B cell (primary cell): Measurements from ENCODE around the gene MIPEP. TPM values are rescaled to one million over a fixed set of nuclear protein-coding genes. Genes with fewer than 3 reads are reported as not detected.

Experiments
- ATAC-seq: fragments of 200-7000 bp; cut with Tn5 transposase; one replicate; pipeline ENCODE4 v1.10.0; 2021; ENCODE audit warnings: low read depth, mild to moderate bottlenecking, moderate number of reproducible peaks, moderate library complexity
- CTCF ChIA-PET: fragments of 350-600 bp; sonication (Branson Sonifier 250); formaldehyde crosslinking; loops from one replicate; lab custom pipeline; 2021; ENCODE audit warnings: antibody characterized with exemption, inconsistent platforms; lab: Charles Lee
- POLR2A ChIA-PET: fragments of 350-600 bp; sonication (Branson Sonifier 250); formaldehyde crosslinking; loops from one replicate; lab custom pipeline; 2021; ENCODE audit warnings: antibody characterized with exemption; lab: Charles Lee
- DNase-seq: peaks from one replicate; pipeline ENCODE4 v3.0.0; 2013
- H2AFZ ChIP-seq: 2 replicates; pipeline ENCODE4 v1.6.1; 2012; ENCODE audit warnings: mild to moderate bottlenecking, low read depth, low read length; ENCODE audit not compliant: insufficient read depth, poor library complexity, severe bottlenecking
- H3K27ac ChIP-seq, 2 donors: 1 replicate in 1 of 2; 2 replicates in 1 of 2; pipeline ENCODE4 v1.5.1; 2012 to 2013; ENCODE audit warnings: low read length in 2 of 2, mild to moderate bottlenecking in 2 of 2, moderate library complexity in 1 of 2
- H3K27me3 ChIP-seq, 4 experiments: fragments of 200-600 bp in 1 of 4; sonication (generic) in 1 of 4; replicated peaks in 1 of 4; 1 replicate in 2 of 4; 2 replicates in 2 of 4; pipeline versions ENCODE4 v1.6.1 to v1.7.0; 2013 to 2016; ENCODE audit warnings: low read length in 3 of 4, mild to moderate bottlenecking in 2 of 4, mixed read lengths in 1 of 4, moderate library complexity in 1 of 4; ENCODE audit not compliant: insufficient read depth in 4 of 4, control insufficient read depth in 3 of 4; ENCODE audit errors: control extremely low read depth in 1 of 4
- H3K36me3 ChIP-seq, 2 experiments: replicated peaks in 1 of 2; 1 replicate in 1 of 2; 2 replicates in 1 of 2; pipeline versions ENCODE4 v1.6.1 to v1.7.1; 2013; ENCODE audit warnings: low read length in 1 of 2; ENCODE audit not compliant: insufficient read depth in 2 of 2, control insufficient read depth in 1 of 2; ENCODE audit errors: control extremely low read depth in 1 of 2, extremely low read depth in 1 of 2
- H3K4me1 ChIP-seq, 2 donors: fragments of 200-600 bp in 1 of 2; sonication (generic) in 1 of 2; 1 replicate in 1 of 2; 2 replicates in 1 of 2; pipeline versions ENCODE4 v1.5.1 to v1.6.1; 2013 to 2017; ENCODE audit warnings: low read length in 2 of 2; ENCODE audit not compliant: control insufficient read depth in 2 of 2, insufficient read depth in 2 of 2
- H3K4me2 ChIP-seq: replicated peaks from 2 replicates; pipeline ENCODE3; 2012; ENCODE audit warnings: mild to moderate bottlenecking, low read depth, low read length; ENCODE audit not compliant: poor library complexity, severe bottlenecking
- H3K4me3 ChIP-seq, 5 experiments: fragments of 200-600 bp in 1 of 5; sonication (generic) in 1 of 5; 1 replicate in 3 of 5; 2 replicates in 2 of 5; pipeline versions ENCODE4 v1.5.1 to v1.7.0; 2011 to 2016; ENCODE audit warnings: low read length in 4 of 5, mild to moderate bottlenecking in 4 of 5, low read depth in 2 of 5, control low read depth in 1 of 5, moderate library complexity in 1 of 5; ENCODE audit not compliant: insufficient read depth in 1 of 5; ENCODE audit errors: control extremely low read depth in 1 of 5, extremely low read depth in 1 of 5
- H3K79me2 ChIP-seq: fragments of 200-600 bp; sonication (generic); one replicate; pipeline ENCODE4 v1.6.0; 2016; ENCODE audit warnings: low read length; ENCODE audit not compliant: control insufficient read depth, insufficient read depth
- H3K9ac ChIP-seq: fragments of 200-600 bp; sonication (generic); 2 replicates; pipeline ENCODE4 v1.6.1; 2017; ENCODE audit warnings: mild to moderate bottlenecking, low read length, moderate library complexity
- H3K9me3 ChIP-seq, 3 donors: one replicate each; pipeline versions ENCODE4 v1.6.1 to v1.7.1; 2013; ENCODE audit warnings: low read length in 2 of 3; ENCODE audit not compliant: control insufficient read depth in 2 of 3, insufficient read depth in 1 of 3; ENCODE audit errors: control extremely low read depth in 1 of 3
- H4K20me1 ChIP-seq: 2 replicates; pipeline ENCODE4 v1.6.0; 2012; ENCODE audit warnings: mild to moderate bottlenecking, low read length; ENCODE audit not compliant: insufficient read depth, control insufficient read depth, poor library complexity, severe bottlenecking
- H3K27ac Mint-ChIP-seq: one replicate; pipeline ENCODE4 v1.8.0; 2021; ENCODE audit warnings: mixed read lengths
- H3K27me3 Mint-ChIP-seq: one replicate; pipeline ENCODE4 v1.8.0; 2021; ENCODE audit warnings: mixed read lengths
- H3K4me1 Mint-ChIP-seq: one replicate; pipeline ENCODE4 v1.8.0; 2021; ENCODE audit warnings: mixed read lengths
- H3K4me3 Mint-ChIP-seq: one replicate; pipeline ENCODE4 v1.8.0; 2021; ENCODE audit warnings: mixed read lengths
- H3K9me3 Mint-ChIP-seq: one replicate; pipeline ENCODE4 v1.8.0; 2022; ENCODE audit warnings: mixed read lengths; ENCODE audit not compliant: insufficient read depth
- CTCF ChIP-seq: fragments of 200-600 bp; IDR thresholded peaks from one replicate; pipeline ENCODE4 v1.8.0; 2022; ENCODE audit warnings: antibody characterized with exemption, mild to moderate bottlenecking
- EZH2 ChIP-seq: IDR thresholded peaks from 2 replicates; pipeline ENCODE4 v1.6.1; 2012; ENCODE audit warnings: borderline replicate concordance, low read depth, mild to moderate bottlenecking, moderate library complexity, low read length; ENCODE audit not compliant: insufficient read depth, poor library complexity, severe bottlenecking
- WGBS: methylation state at CpG from one replicate; pipeline ENCODE4 v1.1.5; 2013; ENCODE audit warnings: missing lambda C conversion rate; ENCODE audit not compliant: insufficient coverage; 5-methylcytosine and 5-hydroxymethylcytosine counted together
- intact Hi-C: fragments of 100-400 bp; cut with micrococcal nuclease; formaldehyde crosslinking; loops from one replicate; pipeline ENCODE4 v1.10.0; 2022
- polyA plus RNA-seq: library from polyadenylated mRNA; depleted of rRNA; stranded (reverse); fragments of >200 nt; gene quantifications from 2 replicates; pipeline ENCODE4 v1.2.3, GENCODE V29; 2012
- total RNA-seq, 2 donors: library from RNA; stranded (reverse); fragments of 120-200 nt in 1 of 2; gene quantifications; 1 replicate in 1 of 2; 2 replicates in 1 of 2; pipeline versions ENCODE4 v1.2.3 to v1.2.4, GENCODE V29; 2013 to 2022

MIPEP gene
- total and polyA plus RNA-seq, 2 donors (not counting 1 experiment from before 2014, with no cell fraction given) = 6.2 to 16.9 TPM

- Mint-ChIP-seq H3K9me3 (no peaks in the 10 kb centered on the region), H3K27ac (no peak overlapping the region), H3K4me3 (no peak overlapping the region), H3K27me3 (peaks cover 10% of the 10 kb centered on the region), H3K4me1 (peaks cover 15% of the 10 kb centered on the region)
- Histone ChIP-seq H3K4me2 (no peak overlapping the region), H3K4me1 (peaks cover 9 to 11% of the 10 kb centered on the region in 2 donors), H3K4me3 (no peak overlapping the region), H2AFZ (no peak overlapping the region), H3K9me3 (peaks cover 0 to 3% (median 0%) of the 10 kb centered on the region in 3 donors), H3K9ac (no peak overlapping the region), H3K79me2 (no peaks in the 10 kb centered on the region), H3K36me3 (no peaks in the 10 kb centered on the region), H3K27me3 (peaks cover 0 to 26% (median 3%) of the 10 kb centered on the region in 4 experiments), H4K20me1 (peaks cover 15% of the 10 kb centered on the region), H3K27ac (no peak overlapping the region)
- ATAC-seq = no peak
- intact Hi-C loops = no loop called here
- TF ChIP-seq EZH2 (no peak), CTCF (no peak)
- DNase-seq = no peak
- WGBS = 100% methylated on average over 1 of the region's 1 CpG
- ChIA-PET CTCF (no interaction called here), POLR2A (no interaction called here)
These were observed 122.3 kb downstream of the MIPEP start for GRCh38 chr13:23766939-23767338.

- no peak overlapping the region for H3K4me3 Mint-ChIP-seq
- H4K20me1 ChIP-seq = peaks cover 15% of the 10 kb centered on the region
- H3K9me3 Mint-ChIP-seq = no peaks in the 10 kb centered on the region
- ChIA-PET CTCF (no interaction called here), POLR2A (no interaction called here)
- no peak overlapping the region for H3K4me3 ChIP-seq
- ATAC-seq = no peak
- intact Hi-C loops = no loop called here
- H3K4me1 ChIP-seq = peaks cover 9 to 11% of the 10 kb centered on the region in 2 donors
- peaks cover 0 to 20% (median 3%) of the 10 kb centered on the region in 4 experiments for H3K27me3 ChIP-seq
- TF ChIP-seq CTCF (no peak), EZH2 (no peak)
- 63% methylated on average over 2 of the region's 2 CpGs for WGBS
- no peak overlapping the region for H3K4me2 ChIP-seq
- no peaks in the 10 kb centered on the region for H3K36me3 ChIP-seq
- no peak for DNase-seq
- H2AFZ ChIP-seq = no peak overlapping the region
- H3K27ac Mint-ChIP-seq = no peak overlapping the region
- peaks cover 10% of the 10 kb centered on the region for H3K27me3 Mint-ChIP-seq
- H3K27ac ChIP-seq = no peak overlapping the region
- no peak overlapping the region for H3K9ac ChIP-seq
- peaks cover 0 to 3% (median 0%) of the 10 kb centered on the region in 3 donors for H3K9me3 ChIP-seq
- H3K79me2 ChIP-seq = no peaks in the 10 kb centered on the region
- H3K4me1 Mint-ChIP-seq = peaks cover 11% of the 10 kb centered on the region
These were observed 122.9 kb downstream of the MIPEP start for GRCh38 chr13:23766283-23766682.
